ENCODE results near the gene MYO10. TPM values are rescaled to one million over a fixed set of nuclear protein-coding genes. Genes with fewer than 3 reads are reported as not detected.

MYO10 gene
- total RNA-seq, 1 donor from 2014 or later: 80.2 TPM

- H3K4me1 Mint-ChIP-seq (ENCODE audit: low read depth, unreplicated experiment): peaks cover 16% of the 10 kb centered on the region
- no peak for DNase-seq (ENCODE audit: low read depth)
- peaks cover 78% of the 10 kb centered on the region for H4K20me1 ChIP-seq (ENCODE audit: insufficient read depth, low read length)
- H2AFZ ChIP-seq (ENCODE audit: low read depth, low read length): no peak overlapping the region
- no peak for FAIRE-seq
- no peaks in the 10 kb centered on the region for H3K27me3 ChIP-seq (ENCODE audit: insufficient read depth, low read length)
- no peak overlapping the region for H3K27ac ChIP-seq (ENCODE audit: low read depth, low read length)
- peaks cover 6% of the 10 kb centered on the region for H3K36me3 ChIP-seq (ENCODE audit: insufficient read depth, low read length)
- no peaks in the 10 kb centered on the region for H3K9me3 Mint-ChIP-seq (ENCODE audit: unreplicated experiment)
- H3K4me3 ChIP-seq (ENCODE audit: insufficient read depth, low read depth, low read length): no peak overlapping the region
- peaks cover 97% of the 10 kb centered on the region for H3K79me2 ChIP-seq (ENCODE audit: insufficient read depth, low read length)
- H3K27ac Mint-ChIP-seq (ENCODE audit: unreplicated experiment): no peak overlapping the region
- no peak overlapping the region for H3K4me3 Mint-ChIP-seq (ENCODE audit: unreplicated experiment)
- TF ChIP-seq CTCF (IDR thresholded peaks at IDR 0.05; ENCODE audit: insufficient read depth, low read depth, low read length) (no peak), EZH2 (IDR thresholded peaks at IDR 0.05; ENCODE audit: insufficient read depth, low read length) (no peak)
- no peak overlapping the region for H3K9ac ChIP-seq (ENCODE audit: low read length)
- H3K4me1 ChIP-seq (ENCODE audit: insufficient read depth, low read length): no peaks in the 10 kb centered on the region
- peaks cover 2% of the 10 kb centered on the region for H3K36me3 Mint-ChIP-seq (ENCODE audit: low read depth, unreplicated experiment)
- no peak overlapping the region for H3K4me2 ChIP-seq (ENCODE audit: low read length)
- no peaks in the 10 kb centered on the region for H3K9me3 ChIP-seq (ENCODE audit: insufficient read depth, low read depth, low read length)
- no peaks in the 10 kb centered on the region for H3K27me3 Mint-ChIP-seq (ENCODE audit: low read depth, unreplicated experiment)
Measured at GRCh38 chr5:16803831-16804230, 132.3 kb downstream of the MYO10 start.

- H3K9me3 Mint-ChIP-seq (ENCODE audit: unreplicated experiment): no peaks in the 10 kb centered on the region
- Histone ChIP-seq H3K79me2 (ENCODE audit: insufficient read depth, low read length) (peaks cover 96% of the 10 kb centered on the region), H3K4me1 (ENCODE audit: insufficient read depth, low read length) (no peaks in the 10 kb centered on the region), H4K20me1 (ENCODE audit: insufficient read depth, low read length) (peaks cover 76% of the 10 kb centered on the region), H2AFZ (ENCODE audit: low read depth, low read length) (no peak overlapping the region), H3K4me3 (ENCODE audit: insufficient read depth, low read depth, low read length) (no peak overlapping the region), H3K9me3 (ENCODE audit: insufficient read depth, low read depth, low read length) (no peaks in the 10 kb centered on the region), H3K27ac (ENCODE audit: low read depth, low read length) (no peak overlapping the region), H3K27me3 (ENCODE audit: insufficient read depth, low read length) (no peaks in the 10 kb centered on the region), H3K36me3 (ENCODE audit: insufficient read depth, low read length) (peaks cover 4% of the 10 kb centered on the region), H3K9ac (ENCODE audit: low read length) (no peak overlapping the region), H3K4me2 (ENCODE audit: low read length) (no peak overlapping the region)
- peaks cover 2% of the 10 kb centered on the region for H3K36me3 Mint-ChIP-seq (ENCODE audit: low read depth, unreplicated experiment)
- FAIRE-seq (no peak), DNase-seq (ENCODE audit: low read depth) (no peak)
- no peak overlapping the region for H3K4me3 Mint-ChIP-seq (ENCODE audit: unreplicated experiment)
- TF ChIP-seq EZH2 (IDR thresholded peaks at IDR 0.05; ENCODE audit: insufficient read depth, low read length) (no peak), CTCF (IDR thresholded peaks at IDR 0.05; ENCODE audit: insufficient read depth, low read depth, low read length) (no peak)
- no peaks in the 10 kb centered on the region for H3K27me3 Mint-ChIP-seq (ENCODE audit: low read depth, unreplicated experiment)
- peaks cover 13% of the 10 kb centered on the region for H3K4me1 Mint-ChIP-seq (ENCODE audit: low read depth, unreplicated experiment)
- no peak overlapping the region for H3K27ac Mint-ChIP-seq (ENCODE audit: unreplicated experiment)
Measured at GRCh38 chr5:16800477-16800876, 135.6 kb downstream of the MYO10 start.

- peaks cover 96% of the 10 kb centered on the region for H3K79me2 ChIP-seq (ENCODE audit: insufficient read depth, low read length)
- no peaks in the 10 kb centered on the region for H3K9me3 ChIP-seq (ENCODE audit: insufficient read depth, low read depth, low read length)
- Mint-ChIP-seq H3K4me3 (ENCODE audit: unreplicated experiment) (no peak overlapping the region), H3K9me3 (ENCODE audit: unreplicated experiment) (no peaks in the 10 kb centered on the region), H3K36me3 (ENCODE audit: low read depth, unreplicated experiment) (peaks cover 2% of the 10 kb centered on the region), H3K4me1 (ENCODE audit: low read depth, unreplicated experiment) (peaks cover 13% of the 10 kb centered on the region), H3K27me3 (ENCODE audit: low read depth, unreplicated experiment) (no peaks in the 10 kb centered on the region), H3K27ac (ENCODE audit: unreplicated experiment) (no peak overlapping the region)
- no peak overlapping the region for H3K27ac ChIP-seq (ENCODE audit: low read depth, low read length)
- no peaks in the 10 kb centered on the region for H3K27me3 ChIP-seq (ENCODE audit: insufficient read depth, low read length)
- H3K9ac ChIP-seq (ENCODE audit: low read length): no peak overlapping the region
- no peaks in the 10 kb centered on the region for H3K4me1 ChIP-seq (ENCODE audit: insufficient read depth, low read length)
- peaks cover 75% of the 10 kb centered on the region for H4K20me1 ChIP-seq (ENCODE audit: insufficient read depth, low read length)
- no peak overlapping the region for H2AFZ ChIP-seq (ENCODE audit: low read depth, low read length)
- no peak for DNase-seq (ENCODE audit: low read depth)
- no peak overlapping the region for H3K4me2 ChIP-seq (ENCODE audit: low read length)
- FAIRE-seq: no peak
- H3K4me3 ChIP-seq (ENCODE audit: insufficient read depth, low read depth, low read length): no peak overlapping the region
- peaks cover 4% of the 10 kb centered on the region for H3K36me3 ChIP-seq (ENCODE audit: insufficient read depth, low read length)
- TF ChIP-seq CTCF (IDR thresholded peaks at IDR 0.05; ENCODE audit: insufficient read depth, low read depth, low read length) (no peak), EZH2 (IDR thresholded peaks at IDR 0.05; ENCODE audit: insufficient read depth, low read length) (no peak)
Measured at GRCh38 chr5:16799796-16800195, 136.3 kb downstream of the MYO10 start.
